Measurements from ENCODE around the gene LIN52.
"Not testable (repeated sequence)": the region's sequence is repeated elsewhere in the genome, so short reads cannot be mapped to it uniquely, and the experiment has no call there.

LIN52 gene

GRCh38 chr14:74109369-74109768 is 24.6 kb downstream of the LIN52 start:
- peak; percentile 1 for DNase-seq (ENCODE audit: low read depth)

DNA sequence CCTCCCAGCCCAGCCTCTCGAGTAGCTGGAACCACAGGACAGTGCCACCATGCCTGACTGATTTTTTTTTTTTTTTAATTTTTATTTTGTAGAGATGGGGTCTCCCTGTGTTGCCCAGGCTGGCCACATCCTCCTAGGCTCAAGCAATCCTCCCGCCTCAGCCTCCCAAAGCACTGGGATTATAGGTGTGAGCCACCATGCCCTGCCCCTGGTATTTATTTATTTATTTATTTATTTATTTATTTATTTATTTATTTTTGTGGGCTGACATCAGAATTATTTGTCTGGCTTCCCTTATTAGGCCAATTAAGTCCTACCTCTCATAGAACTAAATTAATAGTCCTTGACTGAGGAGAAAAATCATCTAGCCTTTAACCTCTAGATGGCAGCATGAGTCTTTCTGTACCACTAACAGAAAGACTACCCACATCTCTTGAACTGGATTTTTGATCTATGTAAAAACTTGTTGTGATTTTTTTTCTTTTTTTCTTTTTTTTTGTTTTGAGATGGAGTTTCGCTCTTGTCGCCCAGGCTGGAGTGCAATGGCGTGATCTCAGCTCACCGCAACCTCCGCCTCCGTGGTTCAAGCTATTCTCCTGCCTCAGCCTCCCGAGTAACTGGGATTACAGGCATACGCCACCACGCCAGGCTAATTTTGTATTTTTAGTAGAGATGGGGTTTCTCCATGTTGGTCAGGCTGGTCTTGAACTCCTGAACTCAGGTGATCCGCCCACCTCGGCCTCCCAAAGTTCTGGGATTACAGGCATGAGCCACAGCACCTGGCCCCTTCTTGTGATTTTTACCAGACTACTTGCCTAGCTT is 26.9 kb downstream of the LIN52 start:
- DNase-seq (ENCODE audit: low read depth): peak; percentile 68

GRCh38 chr14:74125487-74125886 is 40.7 kb downstream of the LIN52 start:
- not testable (repeated sequence) for DNase-seq (ENCODE audit: low read depth)

DNA sequence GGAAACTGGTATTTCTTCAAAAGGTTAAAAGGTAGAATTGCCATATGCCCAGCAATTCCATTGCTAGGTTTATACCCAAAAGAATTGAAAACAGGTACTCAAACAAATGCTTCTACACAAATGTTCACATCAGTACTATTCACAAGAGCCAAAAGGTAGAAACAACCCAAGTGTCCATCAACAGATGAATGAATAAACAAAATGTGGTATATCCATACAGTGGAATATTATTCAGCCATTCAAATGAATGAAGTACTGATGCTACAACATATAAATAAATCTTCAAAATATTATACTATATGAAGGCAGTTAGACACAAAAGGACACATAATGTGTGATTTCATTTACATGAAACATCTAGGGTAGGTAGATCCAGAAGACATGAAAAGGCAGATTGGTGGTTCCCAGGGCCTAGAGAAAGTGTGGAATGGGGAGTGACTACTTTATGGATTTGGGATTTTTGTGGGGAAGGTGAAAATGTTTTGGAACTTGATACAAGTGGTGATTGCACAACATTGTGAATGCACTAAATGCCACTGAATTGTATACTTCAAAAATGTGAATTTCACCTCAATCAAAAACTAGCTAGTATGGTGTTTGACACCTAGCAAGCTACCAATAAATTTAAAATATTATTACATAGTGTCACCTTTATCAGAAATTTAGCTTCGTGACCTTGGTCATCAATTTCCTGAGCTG is 41.7 kb downstream of the LIN52 start:
- DNase-seq (ENCODE audit: low read depth): no peak

DNA sequence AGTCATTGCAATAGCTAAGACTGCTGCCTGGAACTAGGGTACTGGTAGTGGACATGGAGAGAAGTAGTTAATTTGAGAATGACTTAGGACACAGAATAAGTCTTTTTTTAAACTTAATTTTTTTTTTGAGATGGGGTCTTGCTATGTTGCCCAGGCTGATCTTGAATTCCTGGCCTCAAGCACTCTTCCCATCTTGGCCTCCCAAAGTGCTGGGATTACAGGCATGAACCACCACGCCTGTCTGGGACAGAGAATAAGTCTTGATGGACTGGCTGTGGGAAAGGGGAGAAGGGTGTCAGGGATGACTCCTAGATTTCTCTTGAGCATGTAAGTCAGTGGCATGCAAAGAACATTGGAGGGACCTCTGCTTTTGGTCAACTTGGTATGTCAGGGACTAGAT is 42.9 kb downstream of the LIN52 start:
- no peak for DNase-seq (ENCODE audit: low read depth)

DNA sequence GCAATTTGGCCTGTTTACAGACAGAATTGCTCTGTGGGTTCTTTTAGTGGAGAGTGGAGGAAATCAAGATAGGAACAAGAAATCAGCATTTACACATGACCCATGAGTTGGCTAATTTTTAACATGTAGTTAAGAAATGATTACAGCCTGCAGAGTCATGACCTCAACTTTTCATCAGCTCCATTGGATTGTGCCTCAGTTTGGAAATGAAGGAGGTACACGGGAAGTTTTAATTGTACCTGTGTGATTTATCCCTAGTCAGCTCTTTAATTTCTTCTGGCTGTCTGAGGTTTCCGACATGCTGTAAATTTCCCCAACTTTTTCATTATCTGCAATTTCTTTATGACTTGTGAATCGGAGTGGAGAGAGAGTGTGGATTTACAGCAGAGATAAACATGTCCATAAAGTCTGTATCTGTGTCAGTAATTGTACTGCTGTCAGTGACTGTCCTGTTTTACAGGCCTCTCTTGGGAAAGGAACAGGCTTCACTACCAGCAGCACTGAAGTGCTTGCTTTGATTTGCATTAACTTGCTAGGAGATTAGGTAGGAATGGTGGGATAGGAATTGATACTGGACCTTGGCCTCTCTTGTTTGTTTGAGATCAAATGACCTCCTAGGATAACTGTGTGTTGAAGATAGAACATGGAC is 49.2 kb downstream of the LIN52 start:
- DNase-seq (ENCODE audit: low read depth): no peak

GRCh38 chr14:74134484-74134883 is 49.7 kb downstream of the LIN52 start:
- DNase-seq (ENCODE audit: low read depth): no peak

GRCh38 chr14:74135426-74135825 is 50.7 kb downstream of the LIN52 start:
- peak; percentile 82 for DNase-seq (ENCODE audit: low read depth)

- DNase-seq (ENCODE audit: low read depth): no peak
Observed at GRCh38 chr14:74140374-74140850, 55.7 kb downstream of the LIN52 start.

DNA sequence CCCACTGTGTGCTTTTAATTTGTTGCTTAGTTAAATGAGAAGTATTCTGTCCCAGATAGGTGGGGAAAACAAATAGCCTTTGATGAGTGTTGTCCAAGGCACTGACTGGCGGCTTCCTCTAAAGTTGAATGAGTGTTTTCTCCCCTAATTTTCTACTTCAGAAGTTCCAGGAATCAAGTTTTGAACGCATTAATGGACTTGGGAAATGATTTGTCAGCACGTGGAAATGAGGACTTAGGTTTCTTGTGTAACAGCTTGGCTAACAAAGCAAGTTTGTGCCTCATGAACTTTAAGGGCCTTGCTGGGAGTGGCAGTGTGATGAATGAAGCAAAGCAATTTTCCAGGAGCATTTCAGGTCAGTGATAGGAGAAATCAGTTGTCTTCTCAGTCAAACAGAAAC is 56.9 kb downstream of the LIN52 start:
- DNase-seq (ENCODE audit: low read depth): peak; percentile 49

GRCh38 chr14:74142523-74142922 is 57.8 kb downstream of the LIN52 start:
- no peak for DNase-seq (ENCODE audit: low read depth)

- DNase-seq (ENCODE audit: low read depth): no peak
Observed at GRCh38 chr14:74144789-74145188, 60.0 kb downstream of the LIN52 start.

DNA sequence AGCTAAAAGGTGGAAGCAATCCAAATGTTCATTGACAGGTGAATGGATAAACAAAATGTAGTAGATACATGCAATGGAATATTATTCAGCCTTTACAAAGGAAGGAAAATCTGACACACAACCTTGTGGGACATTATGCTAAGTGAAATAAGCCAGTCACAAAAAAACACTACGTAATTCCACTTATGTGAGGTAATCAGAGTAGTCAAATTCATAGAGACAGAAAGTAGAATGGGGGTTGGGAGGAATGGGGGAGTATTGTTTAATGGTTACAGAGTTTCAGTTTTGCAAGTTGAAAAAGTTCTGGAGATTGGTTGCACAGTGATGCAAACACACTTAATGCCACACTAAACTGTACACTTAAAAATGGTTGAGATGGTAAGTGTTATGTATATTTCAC is 62.8 kb downstream of the LIN52 start:
- no peak for DNase-seq (ENCODE audit: low read depth)

DNA sequence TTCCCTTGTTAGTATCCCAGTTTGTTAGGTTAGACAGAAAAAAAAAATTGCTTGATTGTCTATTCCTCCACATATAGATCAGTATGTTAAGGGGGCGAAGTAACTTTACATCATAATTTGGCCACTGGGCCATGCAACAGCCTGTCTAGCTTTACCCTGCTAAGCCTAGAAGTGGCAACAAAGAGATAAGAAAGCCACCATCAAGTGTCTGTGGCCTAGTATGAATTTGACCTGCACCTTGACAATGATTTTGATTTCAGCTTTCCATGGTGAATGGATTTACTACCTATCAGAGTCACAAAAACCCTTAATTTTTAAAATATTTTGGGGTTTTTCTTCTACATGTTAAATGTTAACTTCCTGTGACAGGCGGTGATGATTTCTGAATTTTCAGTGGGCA is 63.9 kb downstream of the LIN52 start:
- no peak for DNase-seq (ENCODE audit: low read depth)

DNA sequence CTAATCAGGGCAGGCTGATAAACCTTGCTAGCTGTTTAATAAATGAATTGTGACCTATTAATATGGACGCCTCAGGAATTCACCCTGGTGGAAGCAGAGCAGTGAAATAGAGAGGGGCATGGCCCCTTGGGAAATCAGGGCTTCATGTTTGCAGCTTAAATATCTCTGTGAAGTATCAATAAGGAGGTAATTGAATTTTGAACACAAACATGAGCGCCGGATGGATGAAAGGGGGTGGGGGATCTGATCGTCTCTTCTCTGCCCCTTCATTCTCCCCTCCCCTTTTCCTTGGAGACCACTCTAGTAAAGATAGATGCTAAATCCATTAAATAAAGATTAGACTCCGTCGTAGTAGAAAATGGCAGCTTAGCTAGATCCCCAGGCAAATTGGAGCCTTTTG is 70.5 kb downstream of the LIN52 start:
- DNase-seq (ENCODE audit: low read depth): no peak

DNA sequence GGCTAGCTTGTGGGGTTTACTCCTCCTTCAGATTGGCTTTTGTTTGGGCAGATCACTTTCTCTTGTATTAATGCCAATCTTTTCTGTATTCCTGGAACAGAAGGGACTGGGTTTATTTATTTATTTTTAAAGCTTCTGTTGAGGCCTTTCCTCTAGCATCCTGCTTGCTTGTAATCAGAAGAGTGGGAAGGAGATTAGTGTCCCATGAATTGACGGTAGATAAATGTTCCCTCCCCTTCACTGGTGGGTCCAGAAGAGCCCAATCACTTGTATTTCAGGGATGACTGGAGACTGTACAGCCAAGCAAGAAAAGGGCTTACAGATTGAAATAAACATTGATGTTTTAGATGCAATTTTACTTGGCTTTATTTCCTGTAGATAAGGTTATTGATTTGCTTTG is 71.0 kb downstream of the LIN52 start:
- no peak for DNase-seq (ENCODE audit: low read depth)

GRCh38 chr14:74160763-74161162 is 76.0 kb downstream of the LIN52 start:
- peak; percentile 13 for DNase-seq (ENCODE audit: low read depth)

GRCh38 chr14:74161526-74162158 is 76.9 kb downstream of the LIN52 start:
- DNase-seq (ENCODE audit: low read depth): no peak

DNA sequence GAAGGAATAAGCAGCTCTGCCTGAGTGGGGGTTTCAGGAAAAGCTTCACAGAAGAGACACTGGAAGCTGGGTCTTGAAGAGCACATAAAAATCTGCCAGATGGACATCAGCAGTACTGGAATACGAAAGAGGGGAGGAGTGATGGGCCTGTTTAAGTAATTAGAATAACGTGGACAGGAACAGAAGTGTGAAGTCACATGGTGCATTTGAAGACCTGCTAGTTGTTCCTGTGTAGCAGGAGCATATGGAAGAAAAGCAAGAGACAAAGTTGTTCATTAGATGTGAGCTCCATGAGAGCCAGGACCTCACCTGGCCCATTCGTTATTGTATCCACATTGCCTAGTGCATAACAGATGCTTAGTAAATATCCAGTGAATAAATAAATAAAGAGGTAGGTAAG is 85.2 kb downstream of the LIN52 start:
- no peak for DNase-seq (ENCODE audit: low read depth)

DNA sequence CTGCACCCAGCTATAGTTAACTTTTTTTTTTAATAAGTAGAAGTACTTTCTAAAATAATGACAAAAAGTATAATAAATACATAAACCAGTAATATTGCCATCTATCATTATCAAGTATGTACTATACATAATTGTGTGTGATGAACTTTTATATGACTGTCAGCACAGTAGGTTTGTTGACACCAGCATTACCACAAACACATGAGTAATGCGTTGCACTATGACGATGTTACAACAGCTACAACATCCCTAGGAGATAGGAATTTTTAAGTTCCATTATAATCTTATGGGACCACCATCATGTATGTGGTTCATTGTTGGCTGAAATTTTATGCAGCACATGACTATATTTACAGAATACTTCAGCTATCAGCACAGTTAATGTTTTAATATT is 91.6 kb downstream of the LIN52 start:
- peak; percentile 33 for DNase-seq (ENCODE audit: low read depth)

- no peak for DNase-seq (ENCODE audit: low read depth)
Observed at GRCh38 chr14:74179856-74180255, 95.1 kb downstream of the LIN52 start.

- DNase-seq (ENCODE audit: low read depth): no peak
Observed at GRCh38 chr14:74190927-74191575, 106.3 kb downstream of the LIN52 start.
